ENCODE measurements around the gene BMERB1. TPM values are rescaled to one million over a fixed set of nuclear protein-coding genes. Genes with fewer than 3 reads are reported as not detected.

The BMERB1 gene
- total RNA-seq, 1 donor from 2014 or later: 75.3 TPM

DNA sequence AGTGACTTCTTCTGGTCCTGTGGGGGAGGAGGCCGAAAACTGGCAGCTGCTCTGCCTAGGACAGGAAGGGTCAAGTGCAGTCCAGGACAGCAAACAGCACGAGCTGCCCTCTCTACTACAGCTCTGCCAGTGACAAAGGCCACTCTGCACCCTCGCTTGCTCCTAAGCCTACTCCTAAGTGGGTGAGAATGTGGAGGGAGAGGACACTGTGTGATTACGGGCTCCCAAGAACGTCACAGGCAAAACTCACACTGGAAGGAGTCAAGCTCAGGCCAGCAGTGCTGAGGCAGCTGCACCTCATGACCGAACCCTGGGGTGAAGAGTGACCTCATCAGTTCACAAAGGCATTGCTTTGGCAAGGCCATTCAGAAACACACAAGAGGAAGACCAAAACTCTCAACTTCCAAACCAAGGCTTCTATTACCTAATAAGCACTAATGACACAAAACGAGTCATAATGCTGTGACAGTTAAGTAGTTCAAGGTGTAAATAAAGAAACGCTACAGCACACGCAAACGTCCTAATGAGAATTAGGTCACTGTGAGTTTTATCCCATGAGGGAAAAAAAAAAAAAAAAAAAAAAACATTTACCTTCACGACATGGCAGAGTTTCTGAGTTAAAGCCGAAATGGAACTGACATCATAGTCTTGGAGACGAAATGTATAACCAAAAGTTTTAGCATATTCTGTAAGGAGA, 173.5 kb downstream of the BMERB1 start:
- Histone ChIP-seq H3K27me3 (ENCODE audit: low read depth) (no peaks in the 10 kb centered on the region), H3K9me3 (replicated peaks) (no peaks in the 10 kb centered on the region), H3K27ac (replicated peaks) (peak overlapping the region; percentile 85), H3K4me1 (peaks cover 29% of the 10 kb centered on the region), H3K36me3 (peaks cover 91% of the 10 kb centered on the region), H3K4me3 (no peak overlapping the region)
- DNase-seq: peak; percentile 66
- TF ChIP-seq, protein P1, sequence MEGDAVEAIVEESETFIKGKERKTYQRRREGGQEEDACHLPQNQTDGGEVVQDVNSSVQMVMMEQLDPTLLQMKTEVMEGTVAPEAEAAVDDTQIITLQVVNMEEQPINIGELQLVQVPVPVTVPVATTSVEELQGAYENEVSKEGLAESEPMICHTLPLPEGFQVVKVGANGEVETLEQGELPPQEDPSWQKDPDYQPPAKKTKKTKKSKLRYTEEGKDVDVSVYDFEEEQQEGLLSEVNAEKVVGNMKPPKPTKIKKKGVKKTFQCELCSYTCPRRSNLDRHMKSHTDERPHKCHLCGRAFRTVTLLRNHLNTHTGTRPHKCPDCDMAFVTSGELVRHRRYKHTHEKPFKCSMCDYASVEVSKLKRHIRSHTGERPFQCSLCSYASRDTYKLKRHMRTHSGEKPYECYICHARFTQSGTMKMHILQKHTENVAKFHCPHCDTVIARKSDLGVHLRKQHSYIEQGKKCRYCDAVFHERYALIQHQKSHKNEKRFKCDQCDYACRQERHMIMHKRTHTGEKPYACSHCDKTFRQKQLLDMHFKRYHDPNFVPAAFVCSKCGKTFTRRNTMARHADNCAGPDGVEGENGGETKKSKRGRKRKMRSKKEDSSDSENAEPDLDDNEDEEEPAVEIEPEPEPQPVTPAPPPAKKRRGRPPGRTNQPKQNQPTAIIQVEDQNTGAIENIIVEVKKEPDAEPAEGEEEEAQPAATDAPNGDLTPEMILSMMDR (IDR thresholded peaks at IDR 0.05; ENCODE audit: borderline replicate concordance): no peak
- intact Hi-C loops (cut with micrococcal nuclease): no loop called here

DNA sequence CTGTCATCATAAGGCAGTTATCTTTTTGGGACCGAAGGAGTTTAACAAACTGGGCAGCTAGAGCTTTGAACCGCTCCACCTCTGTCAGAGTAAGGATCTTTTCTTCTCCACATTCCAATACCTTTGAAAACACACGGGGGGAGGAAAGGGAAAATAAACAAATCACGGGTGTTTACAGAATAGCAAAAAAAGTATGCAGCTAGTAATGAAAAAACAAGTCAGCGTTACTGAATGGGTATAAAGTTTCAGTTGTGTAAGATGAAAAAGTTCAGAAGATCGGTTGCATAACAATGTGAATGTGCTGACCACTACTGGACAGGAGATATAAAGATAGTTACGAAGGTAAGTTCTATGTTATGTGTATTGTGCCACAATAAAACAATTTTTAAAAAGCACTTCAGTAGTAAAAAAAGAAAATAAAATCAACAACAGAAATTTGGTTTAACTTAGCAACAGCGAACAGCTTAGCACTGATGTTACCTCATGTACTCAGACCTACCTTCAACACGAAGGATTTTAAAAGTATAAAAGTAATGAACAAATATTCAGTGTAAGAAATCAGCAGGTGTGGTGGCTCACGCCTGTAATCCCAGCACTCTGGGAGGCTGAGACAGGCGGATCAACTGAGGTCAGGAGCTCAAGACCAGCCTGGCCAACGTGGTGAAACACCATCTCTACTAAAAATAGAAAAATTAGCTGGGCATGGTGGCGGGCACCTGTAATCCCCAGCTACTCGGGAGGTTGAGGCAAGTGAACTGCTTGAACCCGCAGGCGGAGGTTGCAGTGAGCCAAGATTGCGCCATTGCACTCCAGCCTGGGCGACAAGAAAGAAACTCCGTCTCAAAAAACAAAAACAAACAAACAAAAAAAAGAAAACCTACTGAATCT, 174.3 kb downstream of the BMERB1 start:
- Histone ChIP-seq H3K4me1 (peaks cover 29% of the 10 kb centered on the region), H3K27me3 (ENCODE audit: low read depth) (no peaks in the 10 kb centered on the region), H3K4me3 (no peak overlapping the region), H3K36me3 (peaks cover 91% of the 10 kb centered on the region), H3K9me3 (replicated peaks) (no peaks in the 10 kb centered on the region), H3K27ac (replicated peaks) (peak overlapping the region; percentile 85)
- intact Hi-C loops (cut with micrococcal nuclease): no loop called here
- TF ChIP-seq, protein P1 (IDR thresholded peaks at IDR 0.05; ENCODE audit: borderline replicate concordance): no peak
- no peak for DNase-seq

DNA sequence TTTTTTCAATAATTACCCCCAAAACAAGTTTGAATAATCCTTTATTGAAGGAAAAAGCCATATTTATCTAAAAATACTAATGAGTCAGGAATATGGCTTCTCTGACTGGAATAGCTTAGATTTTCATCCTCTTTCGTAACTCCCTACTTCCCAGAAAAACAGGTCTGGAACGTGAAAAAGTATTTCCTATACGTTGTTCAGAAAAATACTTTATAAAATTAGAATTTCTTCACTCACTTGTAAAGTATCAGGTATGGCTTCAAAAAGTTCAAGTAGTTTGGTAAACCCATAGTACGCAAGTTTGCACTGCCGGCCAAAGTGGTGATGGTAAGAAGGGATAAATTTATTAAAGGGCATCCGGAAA, 174.9 kb downstream of the BMERB1 start:
- TF ChIP-seq, protein P1 (IDR thresholded peaks at IDR 0.05; ENCODE audit: borderline replicate concordance): no peak
- no peaks in the 10 kb centered on the region for H3K27me3 ChIP-seq (ENCODE audit: low read depth)
- H3K4me1 ChIP-seq: peaks cover 29% of the 10 kb centered on the region
- intact Hi-C loops (cut with micrococcal nuclease): no loop called here
- H3K36me3 ChIP-seq: peaks cover 91% of the 10 kb centered on the region
- peak overlapping the region; percentile 85 for H3K27ac ChIP-seq (replicated peaks)
- no peak overlapping the region for H3K4me3 ChIP-seq
- H3K9me3 ChIP-seq (replicated peaks): no peaks in the 10 kb centered on the region
- no peak for DNase-seq

DNA sequence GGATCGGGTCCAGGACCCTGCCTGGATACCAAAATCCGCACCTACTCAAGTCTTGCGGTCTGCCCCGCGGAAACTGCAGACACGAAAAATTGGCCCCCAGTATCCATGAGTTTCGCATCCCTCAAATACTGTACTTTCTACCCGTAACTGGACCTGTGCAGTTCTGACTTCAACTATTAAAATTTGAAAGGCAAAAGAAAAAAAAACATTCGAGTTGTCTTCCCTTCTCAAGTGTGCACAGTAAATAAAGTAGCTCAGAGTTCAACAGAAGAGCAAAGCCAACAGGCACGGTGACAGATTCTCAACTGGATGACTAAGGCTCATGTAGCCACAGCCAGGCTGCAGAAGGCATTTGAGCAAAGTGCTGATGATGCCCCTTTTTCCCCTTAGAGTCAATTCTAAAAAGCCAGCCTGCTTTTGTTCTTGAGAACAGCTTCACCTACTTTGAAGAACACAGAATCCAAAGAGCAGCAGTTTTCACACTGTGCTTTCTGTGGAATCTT, 176.0 kb downstream of the BMERB1 start:
- TF ChIP-seq, protein P1 (IDR thresholded peaks at IDR 0.05; ENCODE audit: borderline replicate concordance): no peak
- no peak for DNase-seq
- Histone ChIP-seq H3K27ac (replicated peaks) (no peak overlapping the region), H3K9me3 (replicated peaks) (no peaks in the 10 kb centered on the region), H3K4me1 (peaks cover 18% of the 10 kb centered on the region), H3K4me3 (no peak overlapping the region), H3K27me3 (ENCODE audit: low read depth) (no peaks in the 10 kb centered on the region), H3K36me3 (peaks cover 93% of the 10 kb centered on the region)
- intact Hi-C loops (cut with micrococcal nuclease): no loop called here

DNA sequence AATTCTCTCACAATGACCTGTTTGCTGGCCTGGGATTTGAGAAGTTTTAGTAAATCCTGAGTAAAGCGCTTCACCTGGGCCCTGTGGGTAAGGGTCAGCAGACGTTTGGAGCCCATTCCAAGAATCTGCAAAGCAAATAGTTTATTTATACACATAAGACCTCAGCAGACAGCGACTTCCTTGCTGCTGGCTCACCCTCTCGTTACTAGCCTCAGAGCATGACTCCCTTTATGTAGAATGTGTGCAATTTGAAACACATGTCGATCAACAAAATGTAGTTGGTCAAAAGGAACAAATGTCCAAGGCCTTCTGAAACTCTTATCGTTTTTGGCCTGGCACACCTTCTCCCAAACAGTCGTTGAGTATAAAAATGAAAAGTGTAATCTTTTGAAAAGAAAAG, 177.2 kb downstream of the BMERB1 start:
- H3K36me3 ChIP-seq: peaks cover 98% of the 10 kb centered on the region
- TF ChIP-seq, protein P1 (IDR thresholded peaks at IDR 0.05; ENCODE audit: borderline replicate concordance): no peak
- H3K9me3 ChIP-seq (replicated peaks): no peaks in the 10 kb centered on the region
- no peak overlapping the region for H3K4me3 ChIP-seq
- no peak overlapping the region for H3K27ac ChIP-seq (replicated peaks)
- intact Hi-C loops (cut with micrococcal nuclease): no loop called here
- peaks cover 17% of the 10 kb centered on the region for H3K4me1 ChIP-seq
- no peak for DNase-seq
- H3K27me3 ChIP-seq (ENCODE audit: low read depth): no peaks in the 10 kb centered on the region
